ENCODE data around the gene CHD3. TPM values are rescaled to one million over a fixed set of nuclear protein-coding genes. Genes with fewer than 3 reads are reported as not detected.

CHD3 gene
- total RNA-seq, 2 donors from 2014 or later: 53.7 to 69.9 TPM

GRCh38 chr17:7887482-7888183 is 956 bp upstream of the CHD3 start:
- TF ChIP-seq CTCF (IDR thresholded peaks at IDR 0.05): peak in 1 of 7 experiments; percentile 11
- TF ChIP-seq POLR2A (IDR thresholded peaks at IDR 0.05): peak in 2 of 3 donors; percentile 67 to 68
- Histone ChIP-seq H3K36me3 (replicated peaks in 1 of 2; ENCODE audit: insufficient read depth in 1 of 2, low read depth in 2 of 2) (peaks cover 0 to 7% of the 10 kb centered on the region in 2 donors), H3K27ac (peak overlapping the region; percentile 90 to 98 (median 94)), H3K4me3 (no peak overlapping the region), H3K4me1 (peaks cover 54% of the 10 kb centered on the region), H3K9me3 (no peaks in the 10 kb centered on the region), H3K27me3 (no peaks in the 10 kb centered on the region)
- ATAC-seq: peak; percentile 79
- DNase-seq: peak; percentile 94 to 97 (median 95)
- 0% methylated on average over 28 to 35 of the region's 35 CpGs for WGBS, 2 donors
- intact Hi-C loops (cut with DNase I): no loop called here

- H3K27me3 ChIP-seq: no peaks in the 10 kb centered on the region
- H3K4me1 ChIP-seq: peaks cover 45% of the 10 kb centered on the region
- H3K4me3 ChIP-seq: no peak overlapping the region
- H3K27ac ChIP-seq: peak overlapping the region; percentile 90 to 98 (median 94)
- 39 to 52% methylated on average over 9 to 11 of the region's 11 CpGs for WGBS, 2 donors
- ATAC-seq (peak; percentile 78), DNase-seq (peak; percentile 98 to 100 (median 99))
- intact Hi-C loops (cut with DNase I): no loop called here
- no peaks in the 10 kb centered on the region for H3K9me3 ChIP-seq
- peaks cover 0 to 14% of the 10 kb centered on the region in 2 donors for H3K36me3 ChIP-seq (replicated peaks in 1 of 2; ENCODE audit: insufficient read depth in 1 of 2, low read depth in 2 of 2)
- peak; percentile 18 to 90 (median 87) for TF ChIP-seq CTCF (IDR thresholded peaks at IDR 0.05)
- TF ChIP-seq POLR2A (IDR thresholded peaks at IDR 0.05): peak in 2 of 3 donors; percentile 32 to 45
Observed at GRCh38 chr17:7889166-7889955, 772 bp downstream of the CHD3 start.

DNA sequence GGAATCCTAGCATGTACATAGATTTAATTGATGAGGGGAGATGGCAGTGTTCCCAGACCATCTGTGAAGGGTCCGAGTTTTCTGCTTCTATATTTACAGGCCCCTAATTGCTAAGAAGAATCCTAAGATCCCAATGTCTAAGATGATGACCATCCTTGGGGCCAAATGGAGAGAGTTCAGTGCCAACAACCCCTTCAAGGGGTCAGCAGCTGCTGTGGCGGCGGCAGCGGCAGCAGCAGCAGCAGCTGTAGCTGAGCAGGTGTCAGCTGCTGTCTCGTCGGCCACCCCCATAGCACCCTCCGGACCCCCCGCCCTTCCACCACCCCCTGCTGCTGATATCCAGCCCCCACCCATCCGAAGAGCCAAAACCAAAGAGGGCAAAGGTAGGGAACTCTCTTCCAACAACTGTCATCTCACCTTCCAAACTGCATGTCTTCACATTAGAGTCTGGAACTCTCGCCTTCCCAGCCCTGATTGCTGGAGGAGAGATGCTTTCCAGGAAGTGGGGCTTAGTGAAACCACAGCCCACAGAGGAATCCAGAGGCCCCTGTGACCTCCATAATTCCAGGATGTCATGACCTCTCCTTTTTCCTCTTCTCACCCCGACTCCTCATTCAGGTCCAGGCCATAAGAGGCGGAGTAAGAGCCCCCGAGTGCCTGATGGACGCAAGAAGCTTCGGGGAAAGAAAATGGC is 4.7 kb downstream of the CHD3 start:
- peak in 1 of 4 donors; percentile 4 for DNase-seq
- no peak overlapping the region for H3K27ac ChIP-seq
- WGBS, 2 donors: 88 to 90% methylated on average over 7 to 15 of the region's 15 CpGs
- peaks cover 20% of the 10 kb centered on the region for H3K4me1 ChIP-seq
- H3K36me3 ChIP-seq (replicated peaks in 1 of 2; ENCODE audit: insufficient read depth in 1 of 2, low read depth in 2 of 2): peaks cover 0 to 26% of the 10 kb centered on the region in 2 donors
- TF ChIP-seq CTCF (IDR thresholded peaks at IDR 0.05) (no peak), POLR2A (IDR thresholded peaks at IDR 0.05) (no peak)
- no peak overlapping the region for H3K4me3 ChIP-seq
- intact Hi-C loops (cut with DNase I): no loop called here
- no peaks in the 10 kb centered on the region for H3K27me3 ChIP-seq
- H3K9me3 ChIP-seq: no peaks in the 10 kb centered on the region
- ATAC-seq: no peak

DNA sequence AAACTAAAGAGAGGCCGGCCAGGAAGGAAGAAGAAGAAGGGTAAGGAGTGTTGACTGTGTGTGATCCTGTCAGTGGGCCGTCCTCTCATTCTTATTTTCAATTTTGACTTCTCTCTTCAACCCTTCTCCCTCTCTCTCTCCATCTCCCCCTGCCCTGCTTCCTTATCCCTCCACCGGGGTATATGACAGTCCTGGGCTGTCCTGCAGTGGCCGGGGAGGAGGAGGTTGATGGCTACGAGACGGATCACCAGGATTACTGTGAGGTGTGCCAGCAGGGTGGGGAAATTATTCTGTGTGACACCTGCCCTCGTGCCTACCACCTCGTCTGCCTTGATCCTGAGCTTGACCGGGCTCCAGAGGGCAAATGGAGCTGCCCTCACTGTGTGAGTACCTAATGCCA is 5.6 kb downstream of the CHD3 start:
- Histone ChIP-seq H3K27ac (no peak overlapping the region), H3K4me1 (peaks cover 11% of the 10 kb centered on the region), H3K27me3 (no peaks in the 10 kb centered on the region), H3K36me3 (replicated peaks in 1 of 2; ENCODE audit: insufficient read depth in 1 of 2, low read depth in 2 of 2) (peaks cover 0 to 30% of the 10 kb centered on the region in 2 donors), H3K9me3 (no peaks in the 10 kb centered on the region), H3K4me3 (no peak overlapping the region)
- no peak for ATAC-seq
- peak in 1 of 4 donors; percentile 4 for DNase-seq
- WGBS, 2 donors: 88 to 90% methylated on average over 9 of the region's 9 CpGs
- intact Hi-C loops (cut with DNase I): no loop called here
- TF ChIP-seq POLR2A (IDR thresholded peaks at IDR 0.05) (no peak), CTCF (IDR thresholded peaks at IDR 0.05) (no peak)
